Mammary epithelial cell (primary cell): ENCODE measurements around the gene CACNA1G.

Source experiments
- EZH2 ChIP-seq: IDR thresholded peaks from 2 replicates; pipeline ENCODE4 v1.6.1; 2012; ENCODE audit warnings: low read length, inconsistent platforms, borderline replicate concordance
- TF ChIP-seq, protein P1 (sequence below), 2 donors: IDR thresholded peaks in 1 of 2; conservative IDR thresholded peaks in 1 of 2; 2 replicates each; pipeline ENCODE4 v1.5.1; 2011 to 2012; ENCODE audit warnings: inconsistent platforms in 2 of 2, low read length in 2 of 2, mild to moderate bottlenecking in 2 of 2, control low read depth in 1 of 2, low read depth in 1 of 2; ENCODE audit not compliant: insufficient read depth in 1 of 2; ENCODE audit errors: extremely low read depth in 1 of 2

DNA sequence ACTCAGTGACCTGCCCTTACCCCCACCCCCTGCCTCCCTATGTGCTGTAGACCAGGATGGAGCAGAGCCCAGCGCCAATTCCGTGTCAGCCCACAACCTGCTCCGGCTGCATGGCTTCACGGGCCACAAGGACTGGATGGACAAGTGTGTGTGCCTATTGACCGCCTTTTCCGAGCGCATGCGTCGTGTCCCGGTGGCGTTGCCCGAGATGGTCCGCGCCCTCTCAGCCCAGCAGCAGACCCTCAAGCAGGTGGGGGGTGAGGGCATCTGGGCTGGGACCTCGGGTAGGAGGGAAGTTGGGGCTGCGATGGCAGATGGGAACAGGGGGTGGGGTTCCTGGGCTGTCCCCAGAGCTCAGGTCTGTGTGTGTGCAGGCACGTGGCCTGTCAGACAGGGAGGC, 6.3 kb upstream of the CACNA1G start:
- TF ChIP-seq, protein P1, sequence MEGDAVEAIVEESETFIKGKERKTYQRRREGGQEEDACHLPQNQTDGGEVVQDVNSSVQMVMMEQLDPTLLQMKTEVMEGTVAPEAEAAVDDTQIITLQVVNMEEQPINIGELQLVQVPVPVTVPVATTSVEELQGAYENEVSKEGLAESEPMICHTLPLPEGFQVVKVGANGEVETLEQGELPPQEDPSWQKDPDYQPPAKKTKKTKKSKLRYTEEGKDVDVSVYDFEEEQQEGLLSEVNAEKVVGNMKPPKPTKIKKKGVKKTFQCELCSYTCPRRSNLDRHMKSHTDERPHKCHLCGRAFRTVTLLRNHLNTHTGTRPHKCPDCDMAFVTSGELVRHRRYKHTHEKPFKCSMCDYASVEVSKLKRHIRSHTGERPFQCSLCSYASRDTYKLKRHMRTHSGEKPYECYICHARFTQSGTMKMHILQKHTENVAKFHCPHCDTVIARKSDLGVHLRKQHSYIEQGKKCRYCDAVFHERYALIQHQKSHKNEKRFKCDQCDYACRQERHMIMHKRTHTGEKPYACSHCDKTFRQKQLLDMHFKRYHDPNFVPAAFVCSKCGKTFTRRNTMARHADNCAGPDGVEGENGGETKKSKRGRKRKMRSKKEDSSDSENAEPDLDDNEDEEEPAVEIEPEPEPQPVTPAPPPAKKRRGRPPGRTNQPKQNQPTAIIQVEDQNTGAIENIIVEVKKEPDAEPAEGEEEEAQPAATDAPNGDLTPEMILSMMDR (conservative IDR thresholded peaks at IDR 0.05 in 1 of 2, IDR thresholded peaks at IDR 0.05 in 1 of 2; ENCODE audit: extremely low read depth in 1 of 2, insufficient read depth in 1 of 2, low read depth in 1 of 2, low read length in 2 of 2): no peak
- TF ChIP-seq EZH2: no peak
